ENCODE data around the gene FAM168A. TPM values are rescaled to one million over a fixed set of nuclear protein-coding genes. Genes with fewer than 3 reads are reported as not detected.

FAM168A gene
- total and polyA plus RNA-seq, 12 donors, result 7.7 to 41.8 (median 35.3) TPM

- Histone ChIP-seq H3K27ac (no peak overlapping the region), H3K9me3 (replicated peaks in 1 of 3) (no peaks in the 10 kb centered on the region), H3K4me3 (peak overlapping the region in 1 of 4 donors; percentile 98), H3K27me3 (no peaks in the 10 kb centered on the region), H3K36me3 (replicated peaks in 1 of 2) (no peaks in the 10 kb centered on the region), H3K4me1 (replicated peaks in 1 of 2) (peaks cover 10 to 13% of the 10 kb centered on the region in 2 donors)
- WGBS, 4 donors, result 83 to 98% (median 90%) methylated on average over 2 of the region's 2 CpGs
- DNase-seq, result no peak
- no peak for TF ChIP-seq POLR2A (IDR thresholded peaks at IDR 0.05)
- no peak for TF ChIP-seq CTCF (IDR thresholded peaks at IDR 0.05)
- intact Hi-C loops (cut with DNase I), result no loop called here
Observed at GRCh38 chr11:73596547-73596946, 1.4 kb downstream of the FAM168A start.

- peaks cover 10% of the 10 kb centered on the region in 2 donors for H3K4me1 ChIP-seq (replicated peaks in 1 of 2)
- DNase-seq, result no peak
- intact Hi-C loops (cut with DNase I), result no loop called here
- TF ChIP-seq CTCF (IDR thresholded peaks at IDR 0.05) (no peak), POLR2A (IDR thresholded peaks at IDR 0.05) (no peak)
- WGBS, 4 donors, result 94 to 96% (median 95%) methylated on average over 3 of the region's 3 CpGs
- no peaks in the 10 kb centered on the region for H3K36me3 ChIP-seq (replicated peaks in 1 of 2)
- no peaks in the 10 kb centered on the region for H3K9me3 ChIP-seq (replicated peaks in 1 of 3)
- no peak overlapping the region for H3K4me3 ChIP-seq
- no peaks in the 10 kb centered on the region for H3K27me3 ChIP-seq
- no peak overlapping the region for H3K27ac ChIP-seq
Observed at GRCh38 chr11:73592640-73593039, 5.3 kb downstream of the FAM168A start.

- WGBS, 4 donors, result 91 to 97% (median 96%) methylated on average over 3 to 4 of the region's 4 CpGs
- no peak for TF ChIP-seq POLR2A (IDR thresholded peaks at IDR 0.05)
- DNase-seq, result no peak
- Histone ChIP-seq H3K27me3 (no peaks in the 10 kb centered on the region), H3K4me3 (no peak overlapping the region), H3K4me1 (replicated peaks in 1 of 2) (peaks cover 2 to 10% of the 10 kb centered on the region in 2 donors), H3K27ac (no peak overlapping the region), H3K36me3 (replicated peaks in 1 of 2) (no peaks in the 10 kb centered on the region), H3K9me3 (replicated peaks in 1 of 3) (no peaks in the 10 kb centered on the region)
- intact Hi-C loops (cut with DNase I), result no loop called here
Observed at GRCh38 chr11:73591743-73592142, 6.2 kb downstream of the FAM168A start.

- Histone ChIP-seq H3K9me3 (replicated peaks in 1 of 3) (no peaks in the 10 kb centered on the region), H3K27ac (no peak overlapping the region), H3K27me3 (no peaks in the 10 kb centered on the region), H3K4me3 (no peak overlapping the region), H3K36me3 (replicated peaks in 1 of 2) (no peaks in the 10 kb centered on the region), H3K4me1 (replicated peaks in 1 of 2) (peaks cover 0 to 10% of the 10 kb centered on the region in 2 donors)
- DNase-seq, result no peak
- intact Hi-C loops (cut with DNase I), result no loop called here
- 84 to 93% (median 89%) methylated on average over 7 of the region's 7 CpGs for WGBS, 4 donors
- TF ChIP-seq CTCF (IDR thresholded peaks at IDR 0.05) (no peak), POLR2A (IDR thresholded peaks at IDR 0.05) (no peak)
Observed at GRCh38 chr11:73590991-73591390, 6.9 kb downstream of the FAM168A start.

GRCh38 chr11:73586791-73587190, 11.1 kb downstream of the FAM168A start:
- Histone ChIP-seq H3K9me3 (replicated peaks in 1 of 3) (no peaks in the 10 kb centered on the region), H3K27ac (no peak overlapping the region), H3K4me1 (replicated peaks in 1 of 2) (no peaks in the 10 kb centered on the region), H3K4me3 (no peak overlapping the region), H3K36me3 (replicated peaks in 1 of 2) (no peaks in the 10 kb centered on the region), H3K27me3 (no peaks in the 10 kb centered on the region)
- 90 to 93% (median 92%) methylated on average over 1 of the region's 1 CpG for WGBS, 4 donors
- TF ChIP-seq CTCF (IDR thresholded peaks at IDR 0.05) (no peak), POLR2A (IDR thresholded peaks at IDR 0.05) (no peak)
- no peak for DNase-seq
- intact Hi-C loops (cut with DNase I), result no loop called here
